HG03108 (cell line): ENCODE data around the gene SLC12A7.
"Not testable (repeated sequence)": the region's sequence is repeated elsewhere in the genome, so short reads cannot be mapped to it uniquely, and the experiment has no call there.

Experiments
- ATAC-seq: cut with Tn5 transposase; IDR thresholded peaks from one replicate; pipeline ENCODE4 v1.9.1; 2021; ENCODE audit warnings: moderate library complexity; ENCODE audit not compliant: unreplicated experiment

SLC12A7 gene

DNA sequence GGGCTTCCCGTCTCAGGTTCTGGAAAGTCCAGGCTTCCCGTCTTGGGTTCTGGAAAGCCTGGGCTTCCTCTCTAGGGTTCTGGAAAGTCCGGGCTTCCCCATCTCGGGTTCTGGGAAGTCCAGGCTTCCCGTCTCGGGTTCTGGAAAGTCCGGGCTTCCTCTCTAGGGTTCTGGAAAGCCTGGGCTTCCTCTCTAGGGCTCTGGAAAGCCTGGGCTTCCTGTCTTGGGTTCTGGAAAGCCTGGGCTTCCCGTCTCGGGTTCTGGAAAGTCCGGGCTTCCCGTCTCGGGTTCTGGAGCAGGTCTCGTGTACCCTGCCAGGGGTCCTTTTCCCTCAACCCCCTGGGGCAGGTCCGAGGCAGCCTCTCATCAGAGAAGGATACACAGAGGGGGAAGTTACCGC, 28.8 kb downstream of the SLC12A7 start:
- ATAC-seq = not testable (repeated sequence)

DNA sequence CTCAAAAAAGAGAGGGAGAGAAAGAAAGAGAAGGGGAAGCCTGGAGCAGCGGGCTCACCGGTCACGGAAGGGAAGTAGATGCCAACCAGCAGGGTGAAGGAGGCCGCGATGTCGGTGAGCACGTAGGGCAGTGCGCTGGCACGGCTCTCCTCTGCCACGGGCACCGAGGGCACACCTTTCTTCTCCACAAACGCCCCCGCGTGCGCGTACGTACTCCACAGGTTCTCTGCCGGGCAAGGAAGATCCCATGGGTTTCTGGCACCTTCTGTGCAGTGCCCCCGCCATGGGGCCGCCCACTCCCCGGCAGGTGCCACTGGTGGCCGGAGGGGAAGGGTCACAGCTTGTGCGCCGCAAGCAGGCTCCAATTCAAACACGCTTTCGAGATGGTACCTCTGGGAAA, 30.3 kb downstream of the SLC12A7 start:
- no peak for ATAC-seq

DNA sequence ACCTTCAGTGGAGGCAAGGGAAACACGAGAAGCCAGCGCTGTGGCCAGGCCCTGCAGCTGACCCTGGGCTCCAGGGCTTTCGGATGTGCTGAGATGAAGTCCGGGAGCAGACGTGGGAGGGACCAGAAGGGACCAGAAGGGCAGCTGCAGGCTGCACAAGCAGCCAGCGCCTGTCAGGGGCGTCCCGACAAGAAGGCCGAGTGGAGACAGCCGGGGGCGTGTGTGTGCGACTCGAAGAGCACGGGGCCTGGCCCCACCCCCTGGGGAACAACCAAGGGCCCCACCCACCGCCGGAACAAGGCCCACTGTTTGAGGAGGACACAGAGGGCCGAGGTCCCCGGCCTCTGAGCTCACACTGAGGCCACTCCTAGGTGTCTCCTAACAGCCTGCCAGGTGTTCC, 31.4 kb downstream of the SLC12A7 start:
- no peak for ATAC-seq

DNA sequence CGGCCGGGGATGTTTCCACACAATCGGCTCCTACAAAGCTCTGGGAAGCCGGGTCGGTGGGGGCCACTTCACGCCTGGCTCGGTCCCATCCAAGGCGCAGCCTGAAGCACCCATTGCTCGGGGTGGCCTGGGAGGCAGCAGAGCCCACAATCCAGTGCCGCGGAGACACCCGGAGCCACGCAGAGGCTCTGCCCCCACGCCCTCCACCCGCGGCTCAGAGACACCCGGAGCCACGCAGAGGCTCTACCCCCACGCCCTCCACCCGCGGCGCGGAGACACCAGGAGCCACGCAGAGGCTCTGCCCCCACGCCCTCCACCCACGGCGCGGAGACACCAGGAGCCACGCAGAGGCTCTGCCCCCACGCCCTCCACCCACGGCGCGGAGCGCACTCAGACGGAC, 31.9 kb downstream of the SLC12A7 start:
- no peak for ATAC-seq

DNA sequence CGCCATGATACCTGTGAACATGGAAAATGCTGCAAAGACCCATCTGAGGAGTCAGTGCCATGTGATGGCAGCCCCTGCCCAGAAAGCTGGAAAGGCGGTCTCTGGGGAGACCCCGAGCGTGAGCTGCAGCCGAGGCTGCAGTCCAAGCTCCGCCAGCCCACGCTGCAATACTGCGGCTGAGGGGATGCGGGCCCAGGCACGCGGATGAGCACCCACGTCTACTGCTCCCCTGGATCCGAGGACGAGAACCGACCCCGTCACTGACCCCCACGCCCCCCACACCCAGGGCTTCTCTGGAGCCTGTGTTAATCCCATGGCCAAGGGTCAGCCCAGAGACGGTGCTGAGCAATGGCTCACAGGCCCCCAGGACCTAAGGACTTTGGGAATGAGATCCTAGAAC, 32.4 kb downstream of the SLC12A7 start:
- ATAC-seq = no peak

DNA sequence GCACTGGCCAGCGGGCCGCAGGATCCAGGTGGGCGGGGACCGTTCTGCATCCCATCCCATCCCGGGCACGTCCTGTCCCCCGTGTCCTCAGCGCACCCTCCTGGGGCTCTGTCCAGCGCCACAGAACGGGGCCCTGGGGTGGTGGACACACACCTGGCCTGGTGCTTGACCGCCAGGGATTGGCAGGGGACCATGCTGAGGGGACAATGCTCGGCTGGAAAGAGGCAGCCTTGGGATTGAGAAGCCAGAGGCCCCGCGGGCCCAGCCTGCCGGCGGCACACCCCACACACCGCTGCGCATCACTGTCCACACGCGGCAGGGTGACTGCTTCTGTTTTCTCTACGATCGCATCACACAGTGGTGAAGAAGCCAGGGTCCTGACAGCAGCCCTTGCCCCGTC, 33.0 kb downstream of the SLC12A7 start:
- ATAC-seq = no peak

DNA sequence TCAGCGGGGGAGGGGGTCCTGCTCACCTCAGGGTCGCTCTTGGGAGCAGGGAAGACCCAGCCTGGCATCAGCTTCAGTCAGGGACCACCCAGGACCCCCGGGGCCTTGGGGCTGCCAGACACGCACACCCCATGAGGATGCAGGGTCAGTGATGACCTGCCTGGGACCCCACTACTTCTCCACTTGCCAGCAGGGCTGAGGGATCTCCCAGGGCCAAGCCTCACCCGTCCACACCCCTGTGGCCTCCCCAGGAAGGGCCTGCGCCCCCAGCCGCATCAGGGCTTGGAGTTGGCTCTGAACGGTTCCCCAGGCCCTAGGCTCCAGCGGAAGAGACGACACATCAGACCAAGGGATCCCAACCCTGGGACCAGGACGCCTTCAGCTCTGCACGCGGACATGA, 33.7 kb downstream of the SLC12A7 start:
- ATAC-seq = no peak

DNA sequence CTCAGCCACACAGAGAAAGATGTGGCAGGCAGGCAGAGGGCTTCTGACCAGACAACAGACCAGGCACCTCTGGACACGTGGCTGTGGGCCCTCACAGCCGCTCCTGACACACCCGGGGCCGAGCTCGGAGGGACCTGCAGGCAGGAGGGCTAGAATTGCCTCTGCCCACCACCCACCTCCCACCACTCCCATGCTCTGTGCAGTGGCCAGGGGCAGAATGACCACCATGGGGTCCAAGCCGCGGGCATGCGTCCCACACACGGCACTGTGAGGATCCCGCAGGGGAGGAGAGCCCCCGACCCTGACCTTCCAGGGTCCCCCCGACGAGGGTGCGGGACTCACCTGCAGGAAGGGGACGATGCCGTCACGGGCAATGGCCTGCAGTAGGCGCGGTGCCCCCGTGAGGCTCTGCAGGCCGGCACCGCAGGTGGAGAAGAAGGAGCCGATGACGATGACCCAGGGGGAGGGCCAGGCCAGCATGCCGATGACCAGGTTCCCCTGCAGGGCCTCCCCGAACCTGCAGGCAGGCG, 34.3 kb downstream of the SLC12A7 start:
- no peak for ATAC-seq

DNA sequence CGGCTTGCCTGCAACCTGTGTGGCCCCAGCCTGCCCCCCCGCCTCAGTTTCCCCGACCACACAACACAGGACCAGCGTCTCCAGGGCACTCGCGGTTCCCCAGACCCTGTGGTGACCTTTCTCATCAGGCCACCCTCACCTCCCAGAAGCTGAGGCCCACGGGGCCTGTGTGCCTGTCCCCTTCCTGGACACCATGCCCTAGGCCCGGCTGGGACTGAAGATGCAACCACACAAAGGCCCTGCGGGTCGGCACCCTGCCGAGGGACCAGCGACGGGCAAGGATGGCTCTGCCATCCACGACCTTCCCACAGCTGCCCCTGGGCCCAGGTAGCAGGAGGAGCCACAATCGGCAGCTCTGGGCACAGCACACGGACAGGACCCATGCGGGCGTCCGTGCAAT, 34.8 kb downstream of the SLC12A7 start:
- no peak for ATAC-seq

DNA sequence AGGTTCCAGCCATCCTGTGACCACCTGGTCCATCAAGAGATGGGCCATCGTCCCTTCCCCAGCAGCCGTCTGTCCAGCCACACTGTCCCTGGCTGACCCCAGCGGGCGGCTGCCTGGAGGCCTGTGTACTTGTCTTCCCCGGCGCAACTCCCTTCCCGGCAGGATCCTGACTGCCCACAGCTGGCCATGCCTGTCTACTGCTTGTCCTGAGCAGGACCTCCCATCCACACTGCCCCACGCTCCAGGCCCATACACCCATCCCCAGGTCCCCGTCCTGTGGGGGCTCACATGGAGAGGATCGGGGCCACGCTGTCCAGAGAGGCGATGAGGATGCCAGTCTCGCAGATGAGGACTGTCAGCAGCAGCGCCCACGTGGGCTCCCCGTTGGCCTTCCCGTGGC, 35.5 kb downstream of the SLC12A7 start:
- ATAC-seq = no peak

DNA sequence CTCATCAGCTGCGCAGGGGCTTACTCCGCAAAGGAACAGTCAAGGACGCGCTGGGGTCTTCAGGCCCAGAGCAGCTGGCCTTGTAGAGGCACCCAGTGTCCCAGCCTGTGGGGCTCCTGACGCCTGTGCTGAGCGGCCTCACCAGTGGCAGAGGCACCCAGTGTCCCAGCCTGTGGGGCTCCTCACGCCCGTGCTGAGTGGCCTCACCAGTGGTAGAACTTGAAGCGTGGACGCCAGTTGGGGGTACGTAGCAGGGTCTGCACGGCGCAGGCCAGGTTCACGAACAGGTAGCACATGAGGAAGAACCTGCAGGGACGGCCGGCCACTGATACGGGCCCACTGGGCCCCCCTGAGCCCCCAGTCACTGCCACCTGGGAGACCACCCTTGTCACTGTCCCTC, 35.9 kb downstream of the SLC12A7 start:
- no peak for ATAC-seq

DNA sequence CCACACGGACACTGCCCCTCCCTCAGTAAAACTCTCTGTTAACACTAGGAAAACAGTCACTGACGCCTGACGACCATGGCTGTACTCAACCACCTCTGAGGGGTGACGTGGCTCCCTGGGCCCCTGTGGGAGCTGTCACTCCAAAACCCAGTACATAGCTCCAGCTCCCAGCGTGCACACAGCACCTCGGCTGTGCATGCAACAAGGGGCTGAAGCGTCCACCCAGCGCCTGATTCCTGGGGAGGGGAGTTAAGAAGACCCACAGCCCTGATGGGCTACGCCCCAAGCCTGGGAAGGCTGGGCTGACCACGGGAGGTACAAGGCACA, 36.3 kb downstream of the SLC12A7 start:
- ATAC-seq = no peak

DNA sequence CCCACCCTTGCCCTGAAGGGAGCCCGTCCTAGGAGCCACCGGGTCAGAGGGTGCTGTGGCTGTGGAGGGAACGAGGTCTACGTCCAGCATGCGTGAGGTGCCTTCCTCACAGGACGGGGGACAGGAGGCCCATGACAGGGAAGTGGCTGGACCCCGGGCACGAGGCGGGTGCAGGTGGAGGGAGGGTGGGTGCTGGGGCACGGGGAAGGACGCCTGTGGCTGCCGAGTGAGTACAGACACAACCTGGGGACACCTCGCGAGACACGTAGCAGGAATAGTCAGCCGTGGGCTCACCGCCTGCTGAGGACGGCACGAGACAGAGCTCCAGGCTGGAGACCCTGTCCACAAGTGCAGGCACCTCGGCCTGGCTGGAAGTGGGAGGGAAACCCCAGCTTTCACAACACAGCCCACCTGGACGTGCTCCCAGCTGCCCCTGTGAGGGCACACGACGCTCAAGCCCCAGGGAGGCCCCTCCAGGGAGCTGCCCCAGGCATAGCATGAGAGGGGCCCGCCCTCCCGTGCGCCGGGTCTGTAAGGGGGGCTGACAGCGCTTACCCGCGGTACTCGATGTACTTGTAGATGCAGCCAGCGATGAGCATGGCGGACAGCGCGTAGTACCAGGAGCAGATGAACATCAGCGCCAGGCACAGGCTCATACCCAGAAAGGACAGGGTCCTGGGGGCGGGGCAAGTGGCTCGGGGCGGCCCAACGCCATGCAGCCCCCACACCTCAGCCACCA, 36.9 kb downstream of the SLC12A7 start:
- ATAC-seq = no peak

DNA sequence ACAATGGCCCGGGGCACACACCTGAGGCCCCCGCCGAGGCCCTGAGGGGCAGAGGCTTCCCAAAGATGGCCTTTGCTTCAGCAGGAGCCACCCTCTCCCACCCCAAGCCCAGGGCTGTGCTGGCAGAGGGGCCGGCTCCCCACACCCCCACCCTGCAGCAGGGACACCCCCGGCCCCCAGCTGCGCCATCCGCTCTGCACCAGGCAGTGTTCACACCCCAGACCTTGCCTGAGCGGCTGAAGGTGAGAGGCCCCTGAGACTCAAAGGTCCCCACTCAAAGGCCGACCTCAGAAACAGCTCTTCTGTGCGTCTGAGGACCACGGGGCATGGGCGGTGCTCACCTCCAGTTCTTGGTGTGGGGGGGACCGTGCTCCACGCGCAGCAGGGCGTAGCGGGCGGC, 37.6 kb downstream of the SLC12A7 start:
- no peak for ATAC-seq

DNA sequence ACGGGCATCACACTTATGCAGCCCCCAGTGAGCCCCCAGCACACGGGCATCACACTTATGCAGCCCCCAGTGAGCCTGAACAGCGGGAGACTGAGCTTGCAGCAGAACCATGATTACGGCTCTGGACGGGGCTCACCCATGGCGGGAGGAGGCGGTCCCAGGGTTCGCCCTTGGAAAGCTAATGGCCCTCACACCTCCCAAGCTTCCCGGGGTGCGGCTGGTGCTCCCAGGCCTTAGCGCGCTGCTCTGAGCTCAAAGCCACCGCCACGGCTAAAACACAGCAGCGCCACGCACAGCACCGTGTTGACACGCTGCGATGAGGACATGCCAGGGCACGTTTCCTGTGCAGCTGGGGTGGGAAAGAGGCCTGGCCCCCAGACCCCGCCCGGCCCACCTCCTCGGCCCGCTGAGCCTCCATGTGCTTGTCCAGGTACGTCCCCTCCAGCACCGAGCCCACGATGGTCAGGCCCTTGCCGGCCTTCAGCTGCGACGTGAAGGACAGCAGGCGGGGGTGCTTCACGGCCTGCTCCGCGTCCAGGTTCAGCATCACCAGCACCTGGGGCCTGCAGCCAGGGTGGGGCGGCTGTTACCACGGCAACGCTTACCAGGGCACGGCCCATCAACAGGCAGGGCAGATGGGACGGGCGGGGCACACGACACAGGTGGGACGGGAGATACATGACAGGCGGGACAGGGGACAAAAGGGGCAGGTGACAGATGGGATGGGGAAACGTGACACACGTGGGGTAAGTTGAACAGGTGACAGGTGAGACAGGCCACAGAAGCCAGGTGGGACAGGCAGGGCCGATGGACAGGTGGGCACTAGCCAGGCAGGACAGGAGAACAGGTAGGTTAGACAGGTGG, 38.4 kb downstream of the SLC12A7 start:
- no peak for ATAC-seq

DNA sequence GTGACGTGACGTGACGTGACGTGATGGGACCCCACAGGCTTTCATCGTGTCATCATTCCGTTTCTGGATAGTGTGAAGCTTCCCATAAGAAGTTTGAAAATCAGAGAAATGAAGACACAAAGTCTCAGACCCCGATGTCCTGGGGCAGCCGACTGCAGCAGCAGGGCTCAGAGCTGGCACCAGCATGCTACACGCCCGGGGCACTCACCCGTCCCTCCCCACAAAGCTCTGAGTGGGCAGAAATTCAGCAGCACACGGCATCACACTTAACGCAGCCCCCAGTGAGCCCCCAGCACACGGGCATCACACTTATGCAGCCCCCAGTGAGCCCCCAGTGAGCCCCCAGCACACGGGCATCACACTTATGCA, 42.2 kb downstream of the SLC12A7 start:
- no peak for ATAC-seq

DNA sequence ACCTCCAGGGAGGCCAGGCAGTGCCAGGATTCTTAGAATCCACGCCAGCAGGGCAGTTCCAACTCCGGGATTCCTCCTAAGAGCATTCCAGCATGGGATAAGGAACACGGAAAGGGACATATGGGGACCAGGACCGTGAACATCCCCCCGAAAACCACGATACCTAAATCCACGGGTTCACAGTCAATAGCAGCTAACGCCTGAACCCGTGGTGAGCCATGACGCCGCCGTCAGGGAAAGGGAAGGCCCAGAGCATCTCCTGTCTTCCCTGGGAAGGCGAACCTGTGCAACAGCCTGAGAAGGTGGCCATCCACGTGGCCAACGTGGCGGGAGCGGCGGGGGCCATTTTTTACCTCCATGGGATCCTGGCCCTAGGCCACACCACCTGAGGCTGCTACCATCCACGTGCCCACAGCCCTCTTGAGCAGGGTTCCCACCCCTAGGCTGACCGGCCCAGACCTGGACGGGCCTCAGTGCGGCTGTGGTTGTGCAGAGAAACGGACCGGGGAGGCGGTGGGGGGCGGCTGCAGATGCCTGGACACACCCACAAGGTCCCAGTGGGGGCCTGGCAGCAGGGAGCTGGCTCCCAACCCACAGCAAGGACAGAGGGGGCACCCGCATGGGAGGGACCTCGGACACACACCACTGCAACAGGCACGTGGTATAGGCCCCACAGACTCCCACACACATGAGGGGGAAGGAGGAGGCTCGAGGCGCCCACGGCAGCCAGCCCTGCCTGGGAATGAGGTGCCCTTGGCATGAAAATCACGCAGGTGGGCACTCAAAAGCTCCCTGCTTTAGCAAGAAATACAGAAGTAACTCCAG, 42.8 kb downstream of the SLC12A7 start:
- no peak for ATAC-seq

DNA sequence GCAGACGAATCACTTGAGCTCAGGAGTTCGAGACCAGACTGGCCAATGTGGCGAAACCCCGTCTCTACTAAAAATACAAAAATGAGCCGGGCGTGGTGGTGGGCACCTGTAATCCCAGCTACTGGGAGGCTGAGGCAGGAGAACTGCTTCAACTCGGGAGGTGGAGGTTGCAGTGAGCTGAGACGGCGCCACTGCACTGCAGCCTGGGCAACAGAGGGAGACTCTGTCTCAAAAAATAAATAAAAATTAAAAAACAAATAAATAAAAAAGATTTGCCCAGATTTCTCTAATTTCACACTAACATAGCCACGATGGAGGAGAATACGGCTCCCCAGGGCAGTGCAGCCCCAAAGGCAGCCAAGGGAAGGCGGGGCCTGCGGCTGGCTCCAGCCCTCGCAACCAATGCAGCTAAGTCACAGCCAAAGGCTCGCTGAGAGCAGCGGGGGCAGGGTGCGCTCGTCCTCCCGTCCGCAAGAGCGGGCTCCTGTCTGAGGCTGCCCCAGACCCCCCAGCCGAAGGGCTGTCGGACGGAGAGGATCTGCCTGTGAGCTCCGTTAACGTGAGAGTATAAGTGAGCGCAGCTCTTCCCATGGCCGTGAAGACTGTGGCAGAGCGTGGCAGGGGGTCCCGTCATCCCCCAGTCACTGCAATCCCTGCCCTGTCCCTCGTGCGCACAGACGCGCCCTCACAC, 43.5 kb downstream of the SLC12A7 start:
- no peak for ATAC-seq

DNA sequence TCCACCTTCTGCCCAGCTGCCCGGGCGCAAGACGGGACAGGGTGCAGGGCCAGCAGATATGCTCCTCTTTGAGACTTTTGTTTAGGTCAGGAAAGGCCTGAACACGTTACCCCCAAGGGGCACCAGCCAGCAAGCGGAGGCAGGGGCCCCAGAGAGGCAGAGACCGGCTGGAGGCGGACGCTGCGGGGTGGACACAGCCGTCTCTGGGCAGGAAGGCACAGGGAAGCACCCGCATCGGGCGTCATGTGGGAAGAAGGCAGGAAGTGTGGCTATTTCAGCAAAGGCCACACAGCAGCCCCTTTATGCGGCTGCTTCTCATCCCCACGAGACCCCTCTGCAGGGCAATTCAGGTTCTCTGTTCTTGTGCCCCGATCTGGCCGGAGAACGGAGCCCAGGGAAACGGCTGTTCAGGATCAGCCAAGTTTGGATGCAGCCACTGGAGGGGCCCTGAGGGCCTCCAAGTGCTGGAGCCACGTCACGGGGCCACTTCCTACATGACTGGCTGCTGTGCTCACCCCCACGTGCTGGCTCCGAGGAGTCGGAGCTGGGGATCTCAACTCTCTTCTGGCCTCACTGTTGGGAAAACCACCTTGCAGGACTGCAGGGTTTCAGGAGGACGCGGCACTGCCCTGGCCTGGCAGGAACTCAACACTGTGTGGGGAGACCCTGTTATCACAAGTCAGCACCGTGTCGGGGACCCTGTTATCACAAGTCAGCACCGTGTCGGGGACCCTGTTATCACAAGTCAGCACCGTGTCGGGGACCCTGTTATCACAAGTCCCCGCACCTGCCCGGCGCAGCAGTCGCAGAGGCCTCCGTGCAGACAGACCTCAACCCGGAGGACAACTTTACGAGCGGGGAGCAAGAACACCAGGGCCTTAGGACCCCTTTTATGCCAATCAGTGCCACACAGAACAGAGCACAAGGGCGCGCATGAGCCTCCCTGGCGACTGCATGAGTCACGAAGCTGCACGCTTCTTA, 44.4 kb downstream of the SLC12A7 start:
- ATAC-seq = no peak

DNA sequence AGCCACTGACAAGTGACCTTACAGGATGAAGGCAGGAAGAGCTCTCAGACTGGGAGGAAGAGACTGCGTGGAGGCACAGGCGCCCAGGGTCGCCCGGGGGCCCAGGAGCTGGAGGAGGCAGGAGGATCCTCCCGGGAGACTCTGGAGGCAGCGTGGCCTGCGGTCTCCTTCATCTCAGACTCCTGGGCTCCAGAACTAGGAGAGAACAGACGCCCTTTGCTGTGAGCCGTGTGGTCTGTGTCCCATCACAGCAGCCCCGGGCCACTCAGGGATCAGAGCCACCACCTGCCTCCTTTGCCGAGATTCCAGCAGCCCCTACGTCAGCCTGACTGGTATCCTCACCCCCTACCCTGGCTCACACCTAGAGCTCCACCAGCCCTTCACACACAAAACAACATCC, 45.2 kb downstream of the SLC12A7 start:
- ATAC-seq = no peak
